ENCODE measurements around the gene TRIM61.

DNA sequence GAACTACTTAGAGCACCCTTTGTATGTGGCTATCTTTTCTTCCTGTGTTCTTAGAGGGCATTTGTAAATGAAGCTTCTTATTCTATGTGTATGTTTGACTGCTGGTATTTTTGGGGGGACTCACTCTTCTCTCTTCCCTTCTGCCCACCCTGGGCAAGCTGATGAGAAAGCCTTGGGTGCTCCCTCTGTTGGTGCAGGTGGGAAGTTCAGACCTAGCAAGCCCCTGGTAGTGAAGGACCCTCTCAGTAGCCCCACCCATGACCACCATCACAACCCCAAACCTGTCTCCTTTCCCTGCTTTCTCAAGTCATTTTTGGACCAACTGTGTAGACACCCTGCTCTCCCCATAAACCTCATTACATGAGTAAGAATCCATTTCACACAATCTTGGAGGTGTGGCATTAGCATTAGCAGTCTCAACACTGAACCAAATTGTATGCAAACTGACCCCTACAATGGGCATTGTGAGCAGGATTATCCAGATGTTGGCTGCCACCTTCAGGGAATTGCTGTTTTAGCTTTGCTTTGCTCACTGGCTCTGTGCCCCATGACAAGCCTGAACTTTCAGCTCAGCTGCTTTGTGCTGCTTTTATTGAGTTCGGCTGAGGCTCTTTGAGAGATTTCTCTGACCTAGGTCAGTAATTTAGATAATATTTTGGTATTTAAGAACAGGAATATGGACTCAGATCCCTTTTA is 27.9 kb downstream of the TRIM61 start:
- TF ChIP-seq, protein P1, sequence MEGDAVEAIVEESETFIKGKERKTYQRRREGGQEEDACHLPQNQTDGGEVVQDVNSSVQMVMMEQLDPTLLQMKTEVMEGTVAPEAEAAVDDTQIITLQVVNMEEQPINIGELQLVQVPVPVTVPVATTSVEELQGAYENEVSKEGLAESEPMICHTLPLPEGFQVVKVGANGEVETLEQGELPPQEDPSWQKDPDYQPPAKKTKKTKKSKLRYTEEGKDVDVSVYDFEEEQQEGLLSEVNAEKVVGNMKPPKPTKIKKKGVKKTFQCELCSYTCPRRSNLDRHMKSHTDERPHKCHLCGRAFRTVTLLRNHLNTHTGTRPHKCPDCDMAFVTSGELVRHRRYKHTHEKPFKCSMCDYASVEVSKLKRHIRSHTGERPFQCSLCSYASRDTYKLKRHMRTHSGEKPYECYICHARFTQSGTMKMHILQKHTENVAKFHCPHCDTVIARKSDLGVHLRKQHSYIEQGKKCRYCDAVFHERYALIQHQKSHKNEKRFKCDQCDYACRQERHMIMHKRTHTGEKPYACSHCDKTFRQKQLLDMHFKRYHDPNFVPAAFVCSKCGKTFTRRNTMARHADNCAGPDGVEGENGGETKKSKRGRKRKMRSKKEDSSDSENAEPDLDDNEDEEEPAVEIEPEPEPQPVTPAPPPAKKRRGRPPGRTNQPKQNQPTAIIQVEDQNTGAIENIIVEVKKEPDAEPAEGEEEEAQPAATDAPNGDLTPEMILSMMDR (IDR thresholded peaks at IDR 0.05; ENCODE audit: low read length): peak; percentile 46
- no peak for TF ChIP-seq EZH2phosphoT487 (IDR thresholded peaks at IDR 0.05; ENCODE audit: low read length)
